NB4 (cell line): ENCODE results near the gene MPDU1.

Source experiments
- POLR2A ChIP-seq: IDR thresholded peaks from 2 replicates; pipeline ENCODE4 v1.6.1; 2011; ENCODE audit warnings: mild to moderate bottlenecking; ENCODE audit not compliant: insufficient read length; ENCODE audit errors: extremely low read depth
- TF ChIP-seq, protein P1 (sequence below): IDR thresholded peaks from one replicate; pipeline ENCODE4 v1.5.1; 2012; ENCODE audit warnings: low read depth, low read length
- TF ChIP-seq, protein P2 (sequence below): IDR thresholded peaks from 2 replicates; pipeline ENCODE4 v1.6.1; 2011; ENCODE audit warnings: low read depth, low read length

DNA sequence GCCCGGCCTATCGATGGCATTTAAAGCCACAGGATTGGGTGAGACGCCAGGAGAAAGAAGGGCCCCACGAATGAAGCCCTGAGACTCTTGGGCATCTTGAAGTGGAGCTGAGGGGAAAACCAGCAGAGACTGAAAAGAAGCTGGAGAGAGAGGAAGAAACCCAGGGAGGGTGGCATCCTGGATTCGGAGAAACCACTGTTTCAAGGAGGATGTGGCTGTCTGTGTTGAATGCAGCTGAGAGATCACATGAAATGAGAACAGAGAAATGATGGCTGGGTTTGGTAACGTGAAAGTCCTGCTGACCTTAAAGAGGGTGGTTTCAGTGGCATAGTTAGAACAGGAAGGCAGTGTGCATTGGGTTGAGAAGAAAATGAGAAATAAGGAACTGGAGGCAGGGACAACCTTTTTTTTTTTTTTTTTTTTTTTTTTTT is 31.0 kb upstream of the MPDU1 start:
- TF ChIP-seq, protein P1, sequence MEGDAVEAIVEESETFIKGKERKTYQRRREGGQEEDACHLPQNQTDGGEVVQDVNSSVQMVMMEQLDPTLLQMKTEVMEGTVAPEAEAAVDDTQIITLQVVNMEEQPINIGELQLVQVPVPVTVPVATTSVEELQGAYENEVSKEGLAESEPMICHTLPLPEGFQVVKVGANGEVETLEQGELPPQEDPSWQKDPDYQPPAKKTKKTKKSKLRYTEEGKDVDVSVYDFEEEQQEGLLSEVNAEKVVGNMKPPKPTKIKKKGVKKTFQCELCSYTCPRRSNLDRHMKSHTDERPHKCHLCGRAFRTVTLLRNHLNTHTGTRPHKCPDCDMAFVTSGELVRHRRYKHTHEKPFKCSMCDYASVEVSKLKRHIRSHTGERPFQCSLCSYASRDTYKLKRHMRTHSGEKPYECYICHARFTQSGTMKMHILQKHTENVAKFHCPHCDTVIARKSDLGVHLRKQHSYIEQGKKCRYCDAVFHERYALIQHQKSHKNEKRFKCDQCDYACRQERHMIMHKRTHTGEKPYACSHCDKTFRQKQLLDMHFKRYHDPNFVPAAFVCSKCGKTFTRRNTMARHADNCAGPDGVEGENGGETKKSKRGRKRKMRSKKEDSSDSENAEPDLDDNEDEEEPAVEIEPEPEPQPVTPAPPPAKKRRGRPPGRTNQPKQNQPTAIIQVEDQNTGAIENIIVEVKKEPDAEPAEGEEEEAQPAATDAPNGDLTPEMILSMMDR: no peak
- no peak for TF ChIP-seq POLR2A
- TF ChIP-seq, protein P2, sequence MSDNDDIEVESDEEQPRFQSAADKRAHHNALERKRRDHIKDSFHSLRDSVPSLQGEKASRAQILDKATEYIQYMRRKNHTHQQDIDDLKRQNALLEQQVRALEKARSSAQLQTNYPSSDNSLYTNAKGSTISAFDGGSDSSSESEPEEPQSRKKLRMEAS: no peak
